Right ventricle myocardium inferior (tissue), 1 donor: ENCODE results near the gene CCNC. TPM values are rescaled to one million over a fixed set of nuclear protein-coding genes. Genes with fewer than 3 reads are reported as not detected.

Experiments
- total RNA-seq: library from RNA; stranded (reverse); fragmentation: NEBNext Ultra II Directional; extraction: Animal tissue kit (Norgen Biotek cat#: 25700); gene quantifications from one replicate; pipeline ENCODE4 v1.2.1, GENCODE V29; 2021
- donor health status: DM: no; HTN: yes; CAD: no; lungs with severe emphysema.

Gene CCNC
- total RNA-seq, 1 donor from 2014 or later, result 18.7 TPM

Other genes with a start within 250 kb of the CCNC start
- gene FAXC, start 219.0 kb downstream of the CCNC start, total RNA-seq, result not detected
- 31.4 TPM for gene COQ3, start 174.5 kb downstream of the CCNC start, total RNA-seq
- gene PNISR, start 143.4 kb downstream of the CCNC start, total RNA-seq, result 43.8 TPM
- gene USP45, start 53.2 kb downstream of the CCNC start, total RNA-seq, result 9.5 TPM
- gene PRDM13, start 38.2 kb upstream of the CCNC start, total RNA-seq, result not detected